ENCODE measurements around the gene CDKN2B-AS1. TPM values are rescaled to one million over a fixed set of nuclear protein-coding genes. Genes with fewer than 3 reads are reported as not detected.

CDKN2B-AS1 gene
- total and polyA plus RNA-seq, 2 of the 13 experiments (the other 11 are each of a cell fraction or from before 2014, with no cell fraction given): 0.64 to 2.3 TPM

DNA sequence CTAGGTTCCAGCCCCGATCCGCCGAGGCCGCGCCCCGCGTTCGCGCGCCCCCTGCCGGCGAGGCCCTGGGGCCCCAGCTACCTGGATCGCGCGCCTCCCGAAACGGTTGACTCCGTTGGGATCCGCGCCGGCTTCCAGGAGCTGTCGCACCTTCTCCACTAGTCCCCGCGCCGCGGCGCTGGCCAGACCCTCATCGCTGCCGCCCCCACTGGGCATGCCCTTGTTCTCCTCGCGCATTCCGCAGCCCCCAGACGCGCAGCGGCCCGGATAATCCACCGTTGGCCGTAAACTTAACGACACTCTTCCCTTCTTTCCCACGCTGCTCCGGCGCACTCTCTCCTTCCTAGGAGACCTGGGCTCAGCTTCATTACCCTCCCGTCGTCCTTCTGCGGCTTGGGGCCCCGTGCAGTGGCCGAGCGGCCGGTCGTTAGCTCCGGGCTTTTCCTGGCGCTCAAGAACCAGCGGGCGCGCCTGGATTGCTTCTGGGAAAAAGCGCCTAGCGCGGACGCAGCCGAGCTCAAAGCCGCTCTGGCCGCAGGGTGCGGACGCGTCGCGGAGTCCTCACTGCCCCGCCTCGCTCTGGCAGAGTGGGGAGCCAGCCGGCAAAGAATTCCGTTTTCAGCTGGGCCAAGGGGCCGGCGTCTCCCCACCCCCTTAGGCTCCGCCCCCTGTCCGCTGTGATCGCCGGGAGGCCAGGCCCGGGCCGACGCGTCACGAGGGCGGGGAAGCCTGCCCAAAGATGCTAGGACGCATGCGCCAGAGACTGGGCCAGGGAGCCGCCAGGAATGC is 14.3 kb downstream of the CDKN2B-AS1 start, which contains the start of gene CDKN2B (continued):
- TF ChIP-seq, protein P1, sequence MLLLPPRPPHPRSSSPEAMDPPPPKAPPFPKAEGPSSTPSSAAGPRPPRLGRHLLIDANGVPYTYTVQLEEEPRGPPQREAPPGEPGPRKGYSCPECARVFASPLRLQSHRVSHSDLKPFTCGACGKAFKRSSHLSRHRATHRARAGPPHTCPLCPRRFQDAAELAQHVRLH (CRISPR knock-in tag; IDR thresholded peaks at IDR 0.05; ENCODE audit: borderline replicate concordance, low read depth): 0 out of 2 replicates have a peak, but pooled peaks have one; percentile 21
- TF ChIP-seq, protein P2, sequence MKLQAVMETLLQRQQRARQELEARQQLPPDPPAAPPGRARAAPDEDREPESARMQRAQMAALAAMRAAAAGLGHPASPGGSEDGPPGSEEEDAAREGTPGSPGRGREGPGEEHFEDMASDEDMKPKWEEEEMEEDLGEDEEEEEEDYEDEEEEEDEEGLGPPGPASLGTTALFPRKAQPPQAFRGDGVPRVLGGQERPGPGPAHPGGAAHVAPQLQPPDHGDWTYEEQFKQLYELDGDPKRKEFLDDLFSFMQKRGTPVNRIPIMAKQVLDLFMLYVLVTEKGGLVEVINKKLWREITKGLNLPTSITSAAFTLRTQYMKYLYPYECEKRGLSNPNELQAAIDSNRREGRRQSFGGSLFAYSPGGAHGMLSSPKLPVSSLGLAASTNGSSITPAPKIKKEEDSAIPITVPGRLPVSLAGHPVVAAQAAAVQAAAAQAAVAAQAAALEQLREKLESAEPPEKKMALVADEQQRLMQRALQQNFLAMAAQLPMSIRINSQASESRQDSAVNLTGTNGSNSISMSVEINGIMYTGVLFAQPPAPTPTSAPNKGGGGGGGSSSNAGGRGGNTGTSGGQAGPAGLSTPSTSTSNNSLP (IDR thresholded peaks at IDR 0.05; ENCODE audit: low read depth, low read length): no peak

DNA sequence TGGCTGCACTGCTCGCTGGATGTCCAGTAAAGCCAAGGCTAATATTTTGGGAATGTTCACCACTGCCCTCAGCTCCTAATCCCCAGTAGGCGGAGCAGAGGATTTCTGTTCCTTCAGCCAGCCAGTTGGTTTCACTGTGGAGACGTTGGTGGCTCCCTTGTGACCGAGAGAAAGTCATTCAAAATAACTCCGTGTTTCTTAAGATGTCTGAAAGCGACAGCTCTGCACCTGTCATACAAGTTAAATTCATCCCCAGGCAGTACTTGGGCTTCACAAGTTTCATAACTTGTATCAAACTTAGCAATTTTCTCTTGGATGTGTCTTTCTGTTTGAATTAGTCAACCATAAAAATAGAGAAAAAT is 14.9 kb downstream of the CDKN2B-AS1 start:
- intact Hi-C loops (cut with micrococcal nuclease; ENCODE audit: unreplicated experiment): loop anchor here (1.0 to 10.0 kb wide), 3 partner anchors 195 to 675 kb away; partner anchors contain the start of gene KLHL9
- in situ Hi-C loops (cut with HindIII; ENCODE audit: extremely low pct_ligation_motif_present, low pct_unique_long_range_greater_than_20kb): loop anchor here (5.0 kb wide), 1 partner anchor 192 kb away; no protein-coding TSS in a partner anchor
- BruUV-seq (replicated peaks): no TSS peak
- TF ChIP-seq FOXC1 (CRISPR knock-in tag; IDR thresholded peaks at IDR 0.05; ENCODE audit: borderline replicate concordance): no peak
- 0 out of 2 replicates have a peak, but pooled peaks have one; percentile 2 for TF ChIP-seq RELA (CRISPR knock-in tag; IDR thresholded peaks at IDR 0.05)
- TF ChIP-seq ZMYM4 (CRISPR knock-in tag; IDR thresholded peaks at IDR 0.05): 0 out of 2 replicates have a peak, but pooled peaks have one; percentile 7
- TF ChIP-seq, protein P3, sequence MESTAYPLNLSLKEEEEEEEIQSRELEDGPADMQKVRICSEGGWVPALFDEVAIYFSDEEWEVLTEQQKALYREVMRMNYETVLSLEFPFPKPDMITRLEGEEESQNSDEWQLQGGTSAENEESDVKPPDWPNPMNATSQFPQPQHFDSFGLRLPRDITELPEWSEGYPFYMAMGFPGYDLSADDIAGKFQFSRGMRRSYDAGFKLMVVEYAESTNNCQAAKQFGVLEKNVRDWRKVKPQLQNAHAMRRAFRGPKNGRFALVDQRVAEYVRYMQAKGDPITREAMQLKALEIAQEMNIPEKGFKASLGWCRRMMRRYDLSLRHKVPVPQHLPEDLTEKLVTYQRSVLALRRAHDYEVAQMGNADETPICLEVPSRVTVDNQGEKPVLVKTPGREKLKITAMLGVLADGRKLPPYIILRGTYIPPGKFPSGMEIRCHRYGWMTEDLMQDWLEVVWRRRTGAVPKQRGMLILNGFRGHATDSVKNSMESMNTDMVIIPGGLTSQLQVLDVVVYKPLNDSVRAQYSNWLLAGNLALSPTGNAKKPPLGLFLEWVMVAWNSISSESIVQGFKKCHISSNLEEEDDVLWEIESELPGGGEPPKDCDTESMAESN (CRISPR knock-in tag; conservative IDR thresholded peaks at IDR 0.05): 0 out of 2 replicates have a peak, but pooled peaks have one; percentile 3
- TF ChIP-seq CREB1 (IDR thresholded peaks at IDR 0.05): no peak
- 0 out of 2 replicates have a peak, but pooled peaks have one; percentile 2 for TF ChIP-seq CREB1 (CRISPR knock-in tag; IDR thresholded peaks at IDR 0.05)
- TF ChIP-seq ZNF614 (CRISPR knock-in tag; IDR thresholded peaks at IDR 0.05; ENCODE audit: borderline replicate concordance): no peak
- TF ChIP-seq ZNF207 (IDR thresholded peaks at IDR 0.05; ENCODE audit: borderline replicate concordance): no peak
- TF ChIP-seq RXRB (CRISPR knock-in tag; IDR thresholded peaks at IDR 0.05; ENCODE audit: borderline replicate concordance): no peak
- TF ChIP-seq, protein P4, sequence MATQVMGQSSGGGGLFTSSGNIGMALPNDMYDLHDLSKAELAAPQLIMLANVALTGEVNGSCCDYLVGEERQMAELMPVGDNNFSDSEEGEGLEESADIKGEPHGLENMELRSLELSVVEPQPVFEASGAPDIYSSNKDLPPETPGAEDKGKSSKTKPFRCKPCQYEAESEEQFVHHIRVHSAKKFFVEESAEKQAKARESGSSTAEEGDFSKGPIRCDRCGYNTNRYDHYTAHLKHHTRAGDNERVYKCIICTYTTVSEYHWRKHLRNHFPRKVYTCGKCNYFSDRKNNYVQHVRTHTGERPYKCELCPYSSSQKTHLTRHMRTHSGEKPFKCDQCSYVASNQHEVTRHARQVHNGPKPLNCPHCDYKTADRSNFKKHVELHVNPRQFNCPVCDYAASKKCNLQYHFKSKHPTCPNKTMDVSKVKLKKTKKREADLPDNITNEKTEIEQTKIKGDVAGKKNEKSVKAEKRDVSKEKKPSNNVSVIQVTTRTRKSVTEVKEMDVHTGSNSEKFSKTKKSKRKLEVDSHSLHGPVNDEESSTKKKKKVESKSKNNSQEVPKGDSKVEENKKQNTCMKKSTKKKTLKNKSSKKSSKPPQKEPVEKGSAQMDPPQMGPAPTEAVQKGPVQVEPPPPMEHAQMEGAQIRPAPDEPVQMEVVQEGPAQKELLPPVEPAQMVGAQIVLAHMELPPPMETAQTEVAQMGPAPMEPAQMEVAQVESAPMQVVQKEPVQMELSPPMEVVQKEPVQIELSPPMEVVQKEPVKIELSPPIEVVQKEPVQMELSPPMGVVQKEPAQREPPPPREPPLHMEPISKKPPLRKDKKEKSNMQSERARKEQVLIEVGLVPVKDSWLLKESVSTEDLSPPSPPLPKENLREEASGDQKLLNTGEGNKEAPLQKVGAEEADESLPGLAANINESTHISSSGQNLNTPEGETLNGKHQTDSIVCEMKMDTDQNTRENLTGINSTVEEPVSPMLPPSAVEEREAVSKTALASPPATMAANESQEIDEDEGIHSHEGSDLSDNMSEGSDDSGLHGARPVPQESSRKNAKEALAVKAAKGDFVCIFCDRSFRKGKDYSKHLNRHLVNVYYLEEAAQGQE (IDR thresholded peaks at IDR 0.05; ENCODE audit: borderline replicate concordance in 1 of 2, low read depth in 1 of 2, low read length in 2 of 2): peak in 1 of 2 experiments; percentile 42; a peak in 1 of 4 replicates
- 0 out of 2 replicates have a peak, but pooled peaks have one; percentile 46 for TF ChIP-seq ZNF879 (CRISPR knock-in tag; IDR thresholded peaks at IDR 0.05)
- no peak for TF ChIP-seq ZNF24 (IDR thresholded peaks at IDR 0.05)

More for the DNA sequence above, 14.9 kb downstream of the CDKN2B-AS1 start:
- H2AFZ ChIP-seq (ENCODE audit: low read length): peak overlapping the region; percentile 76
- peak overlapping the region; percentile 100 for H3K4me2 ChIP-seq (ENCODE audit: low read depth, low read length)
- no peaks in the 10 kb centered on the region for H3K9me3 ChIP-seq (ENCODE audit: low read length)
- no peaks in the 10 kb centered on the region for H3K27me3 ChIP-seq (ENCODE audit: control insufficient read depth in 1 of 2, insufficient read depth in 2 of 2, low read length in 2 of 2)
- 1% methylated on average over 5 of the region's 6 CpGs for WGBS (ENCODE audit: low lambda C conversion rate)
- H3K9ac ChIP-seq (ENCODE audit: insufficient read depth, low read depth, low read length): 0 out of 2 replicates have a peak overlapping the region, but pooled peaks have one; percentile 40
- no peak overlapping the region for H3K27ac ChIP-seq (ENCODE audit: extremely low read length, insufficient read depth, low read length)
- no peak for FAIRE-seq
- no peaks in the 10 kb centered on the region for H4K20me1 ChIP-seq (ENCODE audit: insufficient read depth, low read length)
- H3K4me3 ChIP-seq (replicated peaks in 1 of 3; ENCODE audit: insufficient read depth in 1 of 3, low read depth in 2 of 3, low read length in 3 of 3): peak overlapping the region; percentile 72 to 89 (median 76)
- POLR2A ChIA-PET: interaction anchor here (0.7 to 1.9 kb wide), 9 partner anchors 10 to 229 kb away, joined by 3 to 7 read pairs (median 4); partner anchors contain the start of genes CDKN2A and CDKN2B-AS1
- no peaks in the 10 kb centered on the region for H3K36me3 ChIP-seq (replicated peaks in 1 of 2; ENCODE audit: control insufficient read depth in 1 of 2, insufficient read depth in 2 of 2, low read length in 2 of 2)
- ATAC-seq: no peak
- H3K79me2 ChIP-seq (ENCODE audit: insufficient read depth, low read length): no peaks in the 10 kb centered on the region
- H3K4me1 ChIP-seq (ENCODE audit: insufficient read depth, low read length): peaks cover 12% of the 10 kb centered on the region
- CTCF ChIA-PET (ENCODE audit: low intra/inter-chr PET ratio, low total read pairs): interaction anchor here (3.7 kb wide), 1 partner anchor 196 kb away, joined by 70 read pairs; no protein-coding TSS in a partner anchor
- no peak for DNase-seq (ENCODE audit: low spot score)

All from HepG2 (cell line).